NCI-H69 (cell line): ENCODE results near the gene CCDC149.
"Not testable (repeated sequence)": the region's sequence is repeated elsewhere in the genome, so short reads cannot be mapped to it uniquely, and the experiment has no call there.

Source experiments
- DNase-seq: peaks from one replicate; lab custom pipeline; 2025; lab: John Stamatoyannopoulos, UW

Gene CCDC149

GRCh38 chr4:24917076-24917856 lies 4.4 kb upstream of the CCDC149 start:
- peak; percentile 5 for DNase-seq

- DNase-seq, result peak; percentile 62
These were observed 2.5 kb upstream of the CCDC149 start for GRCh38 chr4:24915121-24915922.

GRCh38 chr4:24914460-24914859 lies 1.6 kb upstream of the CCDC149 start:
- no peak for DNase-seq

GRCh38 chr4:24913119-24913485 lies 260 bp upstream of the CCDC149 start:
- peak; percentile 38 for DNase-seq

GRCh38 chr4:24910499-24910898 lies 2.3 kb downstream of the CCDC149 start:
- no peak for DNase-seq

- not testable (repeated sequence) for DNase-seq
These were observed 3.2 kb downstream of the CCDC149 start for GRCh38 chr4:24909606-24910005.

GRCh38 chr4:24897639-24898038 lies 15.2 kb downstream of the CCDC149 start:
- no peak for DNase-seq

- DNase-seq, result no peak
These were observed 15.9 kb downstream of the CCDC149 start for GRCh38 chr4:24896977-24897376.

- peak; percentile 46 for DNase-seq
These were observed 16.8 kb downstream of the CCDC149 start for GRCh38 chr4:24896056-24896455.

GRCh38 chr4:24895461-24895860 lies 17.4 kb downstream of the CCDC149 start:
- DNase-seq, result no peak

GRCh38 chr4:24894846-24895245 lies 18.0 kb downstream of the CCDC149 start:
- no peak for DNase-seq

- DNase-seq, result no peak
These were observed 18.6 kb downstream of the CCDC149 start for GRCh38 chr4:24894243-24894642.

- DNase-seq, result no peak
These were observed 20.1 kb downstream of the CCDC149 start for GRCh38 chr4:24892778-24893177.

GRCh38 chr4:24892278-24892677 lies 20.6 kb downstream of the CCDC149 start:
- DNase-seq, result no peak

GRCh38 chr4:24890561-24891126 lies 22.2 kb downstream of the CCDC149 start:
- peak; percentile 4 for DNase-seq

- DNase-seq, result no peak
These were observed 22.9 kb downstream of the CCDC149 start for GRCh38 chr4:24889991-24890390.

- DNase-seq, result no peak
These were observed 24.1 kb downstream of the CCDC149 start for GRCh38 chr4:24888475-24889344.

GRCh38 chr4:24887881-24888430 lies 24.9 kb downstream of the CCDC149 start:
- no peak for DNase-seq

GRCh38 chr4:24886596-24886995 lies 26.2 kb downstream of the CCDC149 start:
- no peak for DNase-seq

- no peak for DNase-seq
These were observed 27.5 kb downstream of the CCDC149 start for GRCh38 chr4:24885342-24885741.

GRCh38 chr4:24884902-24885301 lies 27.9 kb downstream of the CCDC149 start:
- DNase-seq, result no peak
